ENCODE data around the gene CTXN1. TPM values are rescaled to one million over a fixed set of nuclear protein-coding genes. Genes with fewer than 3 reads are reported as not detected.
A peak's percentile ranks its signal among the peaks of the same experiment; 100 is the strongest.
"Not testable (repeated sequence)": the region's sequence is repeated elsewhere in the genome, so short reads cannot be mapped to it uniquely, and the experiment has no call there.

CTXN1 gene
- total RNA-seq, result 10 to 100 TPM in 1 of 2 donors, 1 to 10 TPM in 1; 5.9 to 11.7 TPM
- long read RNA-seq, donor 1, partial matches to known transcripts, result 0 of 2 reads
- long read RNA-seq, donor 1, other reads (novel, unspliced or antisense), result 2 of 2 reads
- long read RNA-seq, donor 2, partial matches to known transcripts, result 1 of 2 reads
- long read RNA-seq, donor 2, other reads (novel, unspliced or antisense), result 0 of 2 reads

DNA sequence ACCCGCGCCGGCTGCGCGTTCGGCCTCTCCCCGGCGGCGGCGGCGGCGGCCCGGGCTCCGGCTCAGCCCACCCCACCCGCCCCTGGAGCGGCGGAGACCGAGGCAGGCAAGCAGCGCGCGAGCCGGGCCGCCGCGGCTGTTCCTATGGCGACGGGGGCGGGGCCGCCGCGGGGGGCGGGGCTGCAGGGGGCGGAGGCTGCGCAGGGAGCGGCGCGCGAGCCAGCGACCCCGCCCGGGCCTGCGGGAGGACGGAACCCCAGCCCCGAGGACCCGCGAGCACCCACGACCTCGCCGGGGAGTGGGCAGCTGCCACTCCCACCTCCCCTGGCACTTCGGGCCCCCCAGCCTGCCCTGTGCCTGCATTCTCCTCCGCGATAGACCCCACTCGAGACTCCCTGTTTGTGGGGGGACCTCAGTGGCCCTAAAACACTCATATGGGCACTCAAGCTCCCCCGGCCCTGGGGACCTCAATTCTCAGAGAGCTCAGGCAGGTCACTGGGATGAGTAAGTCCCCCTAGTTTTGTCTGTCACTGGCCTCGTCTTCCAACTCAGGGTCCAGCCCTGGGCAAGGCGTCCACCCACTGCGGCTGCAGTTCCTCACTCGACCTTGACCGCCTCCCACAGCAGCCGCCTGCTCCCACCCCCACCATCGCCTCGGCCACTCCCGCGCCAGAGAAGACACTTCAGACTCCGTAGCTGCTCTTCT, at the start of gene CTXN1:
Gene CTXN1, minus strand, starts transcription at position 115 of the 706 bp plus-strand sequence. CDS start 597 bp downstream, outside the sequence.
- intact Hi-C loops (cut with DNase I), result loop anchor here in 1 of 2 donors (5.0 kb wide), 1 partner anchor 331 kb away; no protein-coding TSS in a partner anchor
- peak; percentile 90 for DNase-seq (ENCODE audit: low spot score)

DNA sequence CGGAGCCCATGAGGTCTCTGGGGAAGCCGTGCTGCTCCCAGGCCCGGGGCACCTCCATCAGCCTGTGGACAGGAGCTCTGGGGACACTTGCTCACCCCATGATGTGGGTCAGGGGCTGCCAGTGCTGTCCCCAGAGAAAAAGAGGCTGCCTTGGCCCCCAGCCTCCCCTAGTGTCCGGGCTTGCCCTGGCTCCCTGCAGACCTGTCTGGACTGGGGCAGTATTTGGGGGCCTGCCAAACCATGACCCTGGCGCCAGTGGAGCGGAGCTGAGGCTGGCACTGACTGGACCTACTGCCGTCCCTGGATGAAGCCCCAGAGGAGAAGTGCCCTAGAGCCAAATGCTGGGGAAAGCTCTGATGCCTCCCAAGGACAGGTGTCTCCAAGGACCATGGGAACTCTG, 49.1 kb upstream of the CTXN1 start:
- intact Hi-C loops (cut with DNase I), result no loop called here
- peak; percentile 52 for DNase-seq (ENCODE audit: low spot score)

DNA sequence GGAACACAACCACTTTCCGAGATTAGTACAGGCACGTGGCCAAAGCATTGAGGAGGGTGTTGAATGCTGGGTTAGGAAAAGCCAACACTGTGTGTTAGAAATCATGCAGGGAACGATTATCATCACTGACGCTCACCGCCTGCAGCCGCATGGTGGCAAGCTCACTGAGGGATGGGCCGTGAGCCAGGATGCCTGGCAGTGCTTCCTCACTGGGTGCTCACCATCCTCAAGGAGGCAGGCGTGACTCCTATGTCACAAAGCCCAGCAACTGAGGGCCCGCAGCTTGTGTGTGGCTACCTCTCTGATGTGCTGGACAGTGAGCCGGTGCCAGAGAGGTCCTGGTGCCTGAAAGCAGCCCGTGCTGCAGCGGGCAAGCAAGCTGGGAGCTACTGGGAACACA, 47.9 kb upstream of the CTXN1 start:
- intact Hi-C loops (cut with DNase I), result no loop called here
- DNase-seq (ENCODE audit: low spot score), result peak; percentile 57

DNA sequence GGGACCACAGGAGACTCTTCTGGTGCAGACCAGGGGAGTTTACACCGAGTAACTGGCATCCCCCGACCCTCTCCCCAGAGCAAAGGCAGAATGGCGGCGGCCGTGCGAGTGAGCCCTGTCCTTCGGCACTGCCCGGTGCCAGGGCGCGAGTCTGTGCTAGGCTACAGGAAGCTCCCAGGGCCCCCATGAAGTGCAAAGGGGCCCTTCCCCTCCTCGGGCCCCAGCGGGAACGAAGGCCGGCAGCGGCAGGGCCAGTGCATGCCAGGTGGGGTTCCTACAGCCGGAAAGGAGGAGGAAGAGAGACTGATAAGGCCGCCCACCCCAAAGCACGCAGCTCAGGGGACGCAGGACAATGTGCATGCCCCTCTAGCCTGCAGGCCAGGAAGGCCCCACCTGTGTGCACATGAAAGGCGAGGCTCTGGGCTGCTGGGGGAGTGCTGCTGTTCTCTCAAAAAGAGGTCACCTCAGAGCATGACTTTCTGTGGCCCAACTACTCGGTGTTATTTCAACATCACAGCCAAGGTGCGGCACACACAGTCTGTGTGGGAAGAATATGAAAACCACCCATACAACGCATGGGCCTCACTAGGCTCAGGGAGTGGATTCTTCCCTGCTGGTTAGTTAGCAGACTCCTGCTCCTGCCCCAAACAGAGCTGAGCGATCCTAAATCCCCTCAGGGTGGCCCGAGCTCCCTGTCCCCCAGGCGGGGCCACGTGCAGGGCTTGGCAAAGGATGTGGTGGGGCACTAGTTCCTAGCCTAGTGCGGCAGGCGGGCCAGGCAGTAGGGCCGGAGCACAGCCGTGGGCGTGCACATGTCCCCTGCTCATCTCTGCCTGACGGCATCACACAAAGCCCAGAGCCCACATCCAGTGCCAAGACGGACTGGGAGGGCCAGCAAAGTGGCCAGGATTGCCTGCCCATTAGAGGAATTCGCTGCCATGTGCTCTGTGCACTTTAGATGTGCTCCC, 45.9 kb upstream of the CTXN1 start:
- peak; percentile 66 for DNase-seq (ENCODE audit: low spot score)
- intact Hi-C loops (cut with DNase I), result no loop called here

DNA sequence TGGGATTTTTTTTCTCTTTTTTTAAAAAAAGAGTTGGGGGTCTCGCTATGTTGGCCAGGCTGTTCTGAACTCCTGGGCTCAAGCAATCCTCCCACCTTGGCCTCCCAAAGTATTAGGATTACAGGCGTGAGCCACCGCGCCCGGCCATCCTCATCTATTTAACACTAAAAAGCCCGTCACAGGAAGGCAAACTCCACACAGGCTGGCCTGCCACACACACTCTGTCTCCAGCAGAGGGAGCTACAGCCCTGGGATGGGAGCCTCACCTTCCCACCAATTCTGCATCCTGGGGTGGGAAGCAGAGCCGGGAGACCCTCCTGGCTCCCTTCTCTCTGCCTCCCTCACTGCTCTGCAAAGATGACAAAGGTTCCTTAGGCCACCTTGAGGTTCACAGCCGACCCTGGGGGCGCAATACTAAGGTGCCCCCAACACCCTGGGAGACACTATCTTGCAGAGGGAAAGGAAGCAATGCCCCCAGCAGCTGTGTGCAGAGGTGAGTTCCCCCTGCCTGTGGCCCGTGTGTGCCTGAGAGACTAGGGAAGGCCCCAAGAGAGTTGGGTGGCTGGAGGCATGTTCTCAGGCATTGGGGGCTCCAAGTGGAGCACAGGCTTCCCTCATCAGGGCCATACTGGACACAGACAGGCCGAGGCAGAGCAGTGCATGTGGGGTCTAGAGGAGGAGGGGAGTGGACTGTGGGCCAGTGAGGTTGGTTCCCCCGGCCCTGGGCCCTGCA, 44.9 kb upstream of the CTXN1 start:
- DNase-seq (ENCODE audit: low spot score), result peak; percentile 68
- intact Hi-C loops (cut with DNase I), result no loop called here

DNA sequence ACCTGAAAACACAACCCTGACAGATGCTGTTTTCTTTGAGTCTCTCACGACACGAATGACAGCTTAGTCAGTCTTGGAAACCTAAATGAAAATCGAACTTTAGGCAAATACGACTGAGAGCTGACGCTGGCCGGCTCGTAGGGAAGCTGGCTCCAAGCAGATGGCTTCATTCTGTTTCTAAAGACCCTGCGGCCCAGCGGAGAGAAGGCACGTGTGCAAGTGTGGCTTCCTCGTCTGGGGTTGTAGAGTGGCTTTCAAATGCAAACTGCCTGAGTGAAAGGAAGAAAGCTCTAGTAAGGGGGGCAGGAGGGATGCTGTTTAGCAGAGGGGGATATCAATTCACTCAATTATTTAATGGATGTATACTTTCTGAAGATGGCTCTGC, 43.6 kb upstream of the CTXN1 start:
- intact Hi-C loops (cut with DNase I), result no loop called here
- DNase-seq (ENCODE audit: low spot score), result no peak

DNA sequence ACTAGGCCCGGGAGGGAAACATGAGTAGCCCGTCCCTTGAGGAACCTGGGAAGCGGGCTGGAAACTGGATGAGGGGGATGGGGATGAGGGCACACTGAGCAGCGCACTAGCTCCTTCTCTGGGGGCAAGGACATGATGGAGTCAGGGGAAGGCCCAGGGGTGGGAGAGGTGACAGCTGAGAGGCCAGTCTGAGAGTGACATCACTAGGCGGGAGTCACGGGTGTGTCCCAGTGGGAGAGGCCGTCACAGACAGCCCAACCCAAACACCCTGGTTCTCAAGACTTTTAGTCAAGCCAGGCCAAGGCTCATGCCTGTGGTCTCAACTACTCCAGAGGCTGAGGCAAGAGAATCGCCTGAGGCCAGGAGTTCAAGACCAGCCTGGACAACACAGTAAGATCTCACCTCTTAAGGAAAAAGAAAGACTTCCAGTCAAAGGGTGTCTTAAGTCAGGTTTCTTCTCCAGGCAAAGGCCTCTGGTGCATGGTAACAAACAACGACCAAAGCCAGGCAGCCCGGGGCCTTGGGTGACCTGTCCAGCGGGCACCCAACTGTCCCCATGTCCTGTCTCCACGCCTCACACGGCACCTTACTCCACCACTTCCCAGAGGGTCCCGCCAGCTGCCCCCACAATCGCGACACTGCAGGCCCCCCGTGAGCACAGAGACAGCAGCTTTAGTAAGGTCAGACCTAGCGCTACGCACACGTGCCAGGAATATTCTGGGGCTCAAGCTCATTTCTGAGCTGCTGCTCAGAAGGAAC, 43.0 kb upstream of the CTXN1 start:
- intact Hi-C loops (cut with DNase I), result no loop called here
- DNase-seq (ENCODE audit: low spot score), result no peak

DNA sequence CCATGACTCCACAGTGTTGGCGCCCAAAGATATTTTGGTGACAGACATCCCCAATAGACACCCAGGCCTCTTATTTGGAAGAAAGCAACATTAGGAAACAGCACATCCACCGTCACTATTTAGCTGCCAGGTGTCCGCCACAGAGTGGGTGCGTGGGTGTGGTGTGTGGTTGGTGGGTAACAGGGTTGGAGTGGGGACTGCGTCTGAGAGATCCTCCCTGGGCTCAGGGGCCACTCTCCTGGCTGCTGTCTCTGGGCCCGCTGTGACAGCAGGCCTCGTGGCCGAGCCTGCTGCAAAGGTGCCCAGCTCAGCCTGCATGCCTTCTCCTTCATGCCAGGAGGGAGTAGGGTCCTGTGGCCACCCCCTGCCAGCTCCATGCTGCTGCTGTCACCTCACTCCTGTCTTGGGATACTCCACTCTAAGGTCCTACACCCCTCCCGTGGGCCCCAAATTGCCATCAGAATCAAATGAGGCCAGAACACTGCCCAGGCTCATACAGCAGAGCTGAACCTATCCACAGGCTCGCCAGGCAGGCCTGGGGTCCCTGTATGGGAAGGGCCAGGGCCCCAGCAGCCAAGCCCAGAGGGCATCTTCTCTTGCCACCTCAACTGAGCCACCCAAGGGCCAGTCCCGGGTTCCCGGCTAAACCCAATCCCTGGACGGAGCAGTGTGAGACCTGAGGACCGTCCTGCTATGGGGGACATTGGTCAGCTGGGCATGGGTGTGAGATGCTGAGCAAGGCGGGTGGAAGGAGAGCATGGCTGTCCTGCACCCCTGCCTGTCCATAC, 42.3 kb upstream of the CTXN1 start:
- DNase-seq (ENCODE audit: low spot score), result no peak
- intact Hi-C loops (cut with DNase I), result no loop called here

DNA sequence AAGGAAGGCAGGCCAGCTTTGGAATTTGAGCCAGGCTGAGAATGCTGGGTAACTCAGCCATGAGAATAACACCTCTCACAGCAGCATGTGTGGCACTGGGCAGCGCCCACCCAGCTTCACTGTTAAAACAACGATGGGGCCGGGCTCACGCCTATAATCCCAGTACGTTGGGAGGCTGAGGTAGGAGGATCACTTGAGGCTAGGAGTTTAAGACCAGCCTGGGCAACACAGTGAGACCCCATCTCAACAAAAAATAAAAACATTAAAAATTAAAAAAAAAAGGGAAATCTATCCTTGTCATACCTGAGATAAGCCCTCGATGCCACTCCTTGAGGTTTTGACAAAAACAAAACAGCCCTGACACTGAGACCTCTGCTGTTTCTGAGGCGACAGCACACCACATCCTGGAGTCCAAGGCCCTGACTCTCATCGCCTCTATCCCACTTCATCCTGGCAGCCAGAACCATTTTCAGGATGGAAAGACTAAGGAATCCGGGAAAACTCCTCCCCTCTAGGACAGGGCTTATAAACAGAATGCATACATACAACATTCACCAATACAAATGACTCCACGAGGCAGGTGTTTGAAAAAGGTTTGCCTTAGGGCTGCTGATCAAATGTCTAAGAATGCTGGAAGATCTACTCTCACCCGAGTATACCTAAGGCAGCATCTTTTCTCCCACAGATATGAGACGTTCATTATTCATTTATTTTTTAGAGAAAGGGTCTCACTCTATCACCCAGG, 40.2 kb upstream of the CTXN1 start:
- no peak for DNase-seq (ENCODE audit: low spot score)
- intact Hi-C loops (cut with DNase I), result no loop called here

DNA sequence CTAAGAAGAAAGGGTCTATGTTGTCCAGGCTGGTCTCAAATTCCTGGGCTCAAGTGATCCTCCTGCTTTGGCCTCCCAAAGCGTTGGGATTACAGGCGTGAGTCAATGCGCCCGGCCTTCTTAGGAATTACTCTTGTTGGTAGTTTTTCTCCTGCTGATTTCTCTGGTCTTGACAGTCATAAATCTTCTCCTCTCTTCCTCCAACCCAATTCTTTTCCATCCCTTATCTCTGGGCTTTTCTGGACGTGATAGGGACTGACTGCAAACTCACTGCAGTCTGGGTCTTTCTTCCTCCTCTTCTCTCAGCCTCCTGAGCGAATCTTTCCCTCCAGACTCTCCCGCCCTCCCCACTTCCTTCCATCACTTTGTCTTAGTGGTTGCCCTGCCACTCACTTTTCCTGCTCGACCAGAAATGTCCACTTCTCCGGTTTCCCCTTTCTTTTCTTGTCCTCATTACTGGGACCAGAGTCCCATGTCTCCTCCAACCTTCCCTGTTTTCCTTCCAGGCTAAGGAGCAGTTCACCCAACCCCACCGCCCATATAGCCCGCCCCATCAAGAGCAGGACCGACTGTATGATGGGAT, 39.4 kb upstream of the CTXN1 start:
- intact Hi-C loops (cut with DNase I), result no loop called here

DNA sequence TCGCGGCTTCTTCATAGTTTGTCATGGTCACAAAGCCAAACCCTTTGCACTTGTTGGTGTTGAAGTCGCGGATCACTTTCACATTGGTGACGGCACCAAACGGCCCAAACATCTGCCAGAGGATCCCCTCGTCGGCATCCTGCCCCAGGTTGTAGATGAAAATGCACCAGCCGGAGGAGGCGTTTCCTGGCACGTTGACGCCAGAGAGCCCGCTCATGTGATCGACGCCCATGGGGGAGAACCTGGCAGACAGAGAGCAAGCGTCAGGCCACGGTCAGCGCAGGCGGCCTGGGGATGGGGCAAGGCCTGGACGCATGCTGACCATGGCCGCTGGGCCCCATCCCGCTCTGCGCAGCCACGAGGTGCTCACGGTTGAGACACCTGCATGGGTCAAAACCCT, 37.6 kb upstream of the CTXN1 start:
- intact Hi-C loops (cut with DNase I), result no loop called here
- DNase-seq (ENCODE audit: low spot score), result no peak

More for the DNA sequence above, 39.4 kb upstream of the CTXN1 start:
- no peak for DNase-seq (ENCODE audit: low spot score)

DNA sequence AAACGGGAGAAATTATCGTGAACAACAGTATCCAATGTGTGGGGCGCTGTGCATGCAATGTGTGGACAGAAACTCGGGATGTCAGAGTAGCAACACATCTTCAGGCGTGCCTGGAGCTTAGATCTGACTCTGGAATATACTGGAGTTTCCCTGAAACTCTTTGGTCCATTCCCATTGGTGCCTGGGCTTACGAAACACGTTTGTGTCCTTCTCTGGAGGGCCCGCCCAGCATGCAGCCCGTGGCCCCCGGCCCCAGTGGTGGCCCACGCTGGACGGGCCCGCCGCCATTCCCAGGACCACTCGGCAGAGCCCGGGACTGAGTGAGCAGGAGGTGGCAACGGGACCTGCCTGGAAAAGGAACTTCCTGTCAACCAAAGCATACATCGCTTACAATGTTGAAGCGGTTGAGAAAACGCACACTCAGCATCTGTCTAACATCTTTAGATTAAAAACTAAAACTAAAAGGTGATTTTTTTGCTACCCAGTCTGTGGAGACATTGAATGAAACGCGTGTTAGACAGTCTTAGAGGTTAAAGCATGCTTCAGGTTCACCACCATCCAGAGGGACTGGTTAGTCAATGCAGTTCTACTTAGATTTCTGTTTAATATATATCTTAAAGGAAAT, 36.8 kb upstream of the CTXN1 start:
- no peak for DNase-seq (ENCODE audit: low spot score)
- intact Hi-C loops (cut with DNase I), result no loop called here

DNA sequence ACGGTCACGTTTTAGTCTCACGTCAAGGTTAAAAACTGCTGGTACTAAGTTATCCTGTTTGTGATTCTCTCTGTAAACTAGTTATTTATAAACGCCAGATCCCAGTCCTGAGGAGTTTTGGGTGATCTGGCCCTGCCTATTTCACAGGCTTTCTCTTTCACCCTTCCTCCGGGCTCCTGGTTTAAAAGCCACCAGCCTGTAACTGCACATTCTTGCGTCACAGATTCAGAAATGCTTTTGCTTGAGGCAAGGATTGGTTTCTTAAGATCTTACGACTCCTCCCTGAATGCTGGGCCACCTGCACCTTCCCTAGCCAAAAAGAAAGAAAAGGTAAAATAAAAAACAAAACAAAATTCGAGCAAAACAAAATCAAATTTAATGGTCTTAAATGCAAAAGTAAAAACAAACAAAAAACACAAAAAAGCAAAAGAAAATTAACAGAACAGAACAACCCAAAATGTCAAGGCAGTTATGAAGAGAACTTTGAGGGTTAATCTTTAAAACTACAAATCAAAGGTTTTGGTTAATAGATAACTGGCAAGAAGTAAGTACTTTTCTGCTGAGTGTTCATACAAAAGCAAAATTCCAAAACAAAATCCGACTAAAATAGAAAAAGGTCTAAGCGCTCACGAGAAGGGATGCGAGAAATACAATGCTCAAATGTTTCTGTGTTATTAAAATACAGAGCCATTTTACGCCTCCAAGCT, 36.1 kb upstream of the CTXN1 start:
- intact Hi-C loops (cut with DNase I), result no loop called here
- no peak for DNase-seq (ENCODE audit: low spot score)

DNA sequence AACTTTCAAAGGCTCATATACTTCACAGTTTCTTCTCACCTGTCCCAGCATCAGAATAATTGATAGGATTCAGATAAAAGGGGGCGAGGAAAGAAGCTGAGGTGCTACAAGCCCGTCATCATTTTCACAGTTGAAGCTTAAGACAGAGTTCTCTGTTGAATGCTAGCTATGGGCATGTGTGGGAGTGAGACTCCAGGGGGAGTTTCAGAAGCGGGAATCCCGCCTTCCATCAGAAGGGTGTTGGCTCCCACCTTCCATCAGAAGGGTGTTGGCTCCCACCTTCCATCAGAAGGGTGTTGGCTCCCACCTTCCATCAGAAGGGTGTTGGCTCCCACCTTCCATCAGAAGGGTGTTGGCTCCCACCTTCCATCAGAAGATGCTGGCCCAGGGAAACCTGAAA, 35.1 kb upstream of the CTXN1 start:
- intact Hi-C loops (cut with DNase I); DNase-seq (ENCODE audit: low spot score): not testable (repeated sequence)

DNA sequence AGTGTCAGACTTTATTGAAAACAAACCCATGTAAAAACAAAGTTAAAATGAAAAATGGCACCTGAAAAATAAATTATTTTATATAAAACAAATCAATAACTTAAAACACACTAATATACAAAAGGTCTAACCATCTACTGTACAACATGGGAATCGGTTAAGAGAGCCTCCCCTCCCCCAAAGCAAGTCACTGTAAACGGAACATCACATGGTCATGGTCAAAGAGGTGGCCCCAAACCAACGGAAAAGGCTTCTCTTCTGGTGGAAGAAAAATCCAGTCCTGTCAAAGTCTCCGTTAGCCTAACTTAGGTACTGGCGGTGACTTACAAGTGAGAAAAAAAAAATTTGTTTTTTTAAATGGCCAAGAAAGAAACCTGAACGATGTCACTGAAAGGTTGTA, 33.3 kb upstream of the CTXN1 start:
- intact Hi-C loops (cut with DNase I), result loop anchor here in 1 of 2 donors (10.0 kb wide), 1 partner anchor 196 kb away; no protein-coding TSS in a partner anchor
- no peak for DNase-seq (ENCODE audit: low spot score)

DNA sequence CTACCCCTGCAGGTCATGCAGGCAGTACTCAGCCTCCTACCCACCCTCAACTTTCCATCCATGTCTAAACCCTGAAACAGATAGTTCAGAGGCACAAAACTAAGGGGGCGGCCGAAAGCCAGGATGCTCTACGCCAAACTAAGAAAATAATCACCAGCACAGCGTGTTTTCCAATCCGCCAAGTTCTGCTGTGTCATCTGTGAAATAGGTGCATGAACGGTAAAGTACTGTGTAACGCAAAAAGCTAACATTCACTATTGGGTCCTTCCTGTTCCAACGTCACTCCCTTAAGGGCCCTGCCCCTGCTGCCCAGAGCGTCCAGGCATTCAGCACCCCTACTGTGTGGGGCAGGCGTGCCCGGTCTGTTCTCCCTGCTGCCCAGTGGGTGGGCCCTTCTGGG, 29.8 kb upstream of the CTXN1 start:
- DNase-seq (ENCODE audit: low spot score), result no peak
- intact Hi-C loops (cut with DNase I), result loop anchor here in 1 of 2 donors (10.0 kb wide), 1 partner anchor 199 kb away; no protein-coding TSS in a partner anchor
